SU-DHL-6 (cell line): ENCODE data around the gene STOM.

Experiments used
- CTCF ChIP-seq: fragments of 200-600 bp; sonication (generic); IDR thresholded peaks from one replicate; pipeline ENCODE4 v1.5.1; 2017; ENCODE audit warnings: antibody characterized with exemption, mild to moderate bottlenecking, low read length, moderate library complexity; ENCODE audit not compliant: insufficient read depth, poor library complexity, severe bottlenecking
- EZH2phosphoT487 ChIP-seq: fragments of 200-600 bp; sonication (generic), shearing (Covaris generic); conservative IDR thresholded peaks from 2 replicates; pipeline ENCODE4 v1.6.1; 2018; ENCODE audit warnings: mild to moderate bottlenecking, antibody characterized with exemption, low read length, moderate library complexity, mixed read lengths

DNA sequence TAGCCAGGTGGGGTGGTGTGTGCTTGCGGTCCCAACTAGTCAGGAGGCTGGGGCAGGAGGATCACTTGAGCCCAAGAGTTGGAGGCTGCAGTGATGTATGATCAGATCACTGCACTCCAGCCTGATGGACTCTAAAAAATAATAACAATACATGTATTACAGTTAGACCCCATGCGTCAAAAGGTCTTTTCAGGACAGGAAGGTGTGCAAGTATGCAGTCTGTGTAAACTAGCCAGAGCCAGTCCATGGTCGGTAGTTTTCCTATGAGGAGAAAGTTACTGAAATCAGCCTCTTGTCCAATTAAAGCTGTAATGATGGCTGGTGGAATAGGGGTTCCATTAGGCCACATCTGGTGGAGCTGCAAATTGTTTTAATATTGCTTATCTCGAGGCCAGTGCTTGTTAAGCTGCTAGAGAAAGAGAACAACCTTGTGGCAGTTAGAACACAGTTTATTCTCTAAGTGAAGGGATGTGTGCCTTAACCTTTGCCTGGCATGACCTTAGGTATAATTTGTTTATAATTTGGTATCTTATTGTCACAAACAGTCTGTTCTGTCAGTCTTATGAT lies 1.5 kb upstream of the STOM start:
- TF ChIP-seq CTCF (no peak), EZH2phosphoT487 (no peak)
